GM21576 (cell line): Measurements from ENCODE around the gene COG5.

Source experiments
- ATAC-seq: cut with Tn5 transposase; IDR thresholded peaks from one replicate; pipeline ENCODE4 v1.9.1; 2021; ENCODE audit warnings: mild to moderate bottlenecking, moderate library complexity; ENCODE audit not compliant: unreplicated experiment

Gene COG5

DNA sequence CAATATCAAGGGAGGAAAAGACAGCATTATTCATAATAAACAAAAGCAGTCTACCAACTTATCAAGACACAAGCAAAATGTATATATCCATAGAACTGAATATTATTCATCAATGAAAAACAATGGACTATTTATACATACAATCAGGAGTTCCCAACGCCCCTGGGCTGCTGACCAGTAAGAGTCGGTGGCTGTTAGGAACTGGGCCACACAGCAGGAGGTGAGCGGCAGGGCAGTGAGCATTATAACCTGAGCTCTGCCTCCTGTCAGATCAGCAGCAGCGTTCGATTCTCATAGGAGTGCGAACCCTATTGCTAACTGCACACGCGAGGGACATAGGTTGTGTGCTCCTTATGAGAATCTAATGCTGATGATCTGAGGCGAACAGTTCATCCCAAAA is 165.6 kb downstream of the COG5 start:
- no peak for ATAC-seq

DNA sequence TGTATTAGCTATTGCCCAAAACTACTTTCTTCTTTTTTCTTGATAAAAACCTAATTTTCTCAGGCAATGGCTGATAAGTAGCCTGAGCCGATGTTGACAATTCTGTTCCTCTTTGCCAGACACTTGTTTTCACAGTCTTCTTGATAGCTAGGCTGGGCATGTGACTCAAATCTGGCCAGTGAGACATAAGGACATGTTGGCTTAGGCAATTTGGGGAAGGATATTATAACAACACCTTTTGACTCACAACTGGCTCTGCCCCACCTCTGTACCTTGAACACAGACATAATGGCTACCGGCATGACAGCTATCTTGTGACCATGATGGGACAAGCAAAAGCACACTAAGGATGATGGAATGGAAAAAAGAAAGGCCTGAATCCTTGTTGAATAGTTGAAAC is 166.7 kb downstream of the COG5 start:
- ATAC-seq: no peak

DNA sequence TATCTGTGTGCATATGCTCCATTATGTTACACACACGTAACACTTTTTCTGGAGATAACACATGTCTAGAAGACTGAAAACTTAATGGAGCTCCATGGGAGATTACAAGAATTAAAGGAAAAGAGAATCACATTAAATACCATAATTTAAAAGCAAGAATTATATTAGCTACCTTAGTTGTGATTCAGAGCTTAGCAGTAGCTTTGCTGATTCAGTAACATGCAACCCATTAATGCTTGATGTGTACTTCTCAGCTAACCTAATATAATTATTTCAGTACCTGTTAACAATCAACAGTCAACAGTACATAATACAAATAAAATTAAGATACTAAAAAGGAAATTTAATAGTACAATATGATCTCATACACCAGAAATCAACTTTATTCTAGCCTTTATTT is 167.6 kb downstream of the COG5 start:
- no peak for ATAC-seq

DNA sequence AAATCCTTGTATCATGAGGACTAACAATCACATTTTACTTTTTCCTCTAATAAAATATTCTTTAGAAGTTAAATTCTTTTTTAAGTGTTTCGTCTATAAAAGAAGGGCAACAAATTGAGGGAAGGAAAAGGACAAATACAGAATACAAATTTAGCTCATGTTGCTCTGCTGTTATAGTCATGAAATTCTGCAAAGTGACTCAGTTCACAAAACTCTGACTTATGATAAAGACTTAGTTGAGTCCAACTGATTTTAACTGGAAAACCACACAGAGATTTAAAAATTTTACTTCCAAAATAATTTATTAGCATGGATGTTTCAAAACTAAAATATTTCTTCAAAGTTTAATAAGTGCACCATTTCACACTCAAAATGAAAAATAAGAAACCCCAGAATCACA is 168.9 kb downstream of the COG5 start:
- ATAC-seq: no peak

DNA sequence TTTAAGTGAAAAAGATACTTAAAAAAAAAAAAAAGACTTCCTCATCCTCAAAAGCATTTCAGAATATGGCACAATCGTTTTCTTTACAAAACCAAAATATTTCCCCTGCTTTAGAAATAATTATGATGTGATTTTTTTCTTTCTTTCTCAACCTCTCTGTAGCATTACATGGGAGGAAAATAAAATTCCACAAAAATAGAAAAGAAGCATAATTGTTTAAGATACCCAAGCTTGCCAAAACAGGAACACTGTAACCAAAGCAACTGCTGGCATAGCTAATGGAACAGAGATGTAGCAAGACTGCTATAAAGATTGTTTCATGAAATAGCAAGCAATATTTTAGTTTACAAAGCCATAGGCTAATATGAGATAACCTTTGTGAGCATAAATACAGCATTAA is 169.4 kb downstream of the COG5 start:
- ATAC-seq: no peak

DNA sequence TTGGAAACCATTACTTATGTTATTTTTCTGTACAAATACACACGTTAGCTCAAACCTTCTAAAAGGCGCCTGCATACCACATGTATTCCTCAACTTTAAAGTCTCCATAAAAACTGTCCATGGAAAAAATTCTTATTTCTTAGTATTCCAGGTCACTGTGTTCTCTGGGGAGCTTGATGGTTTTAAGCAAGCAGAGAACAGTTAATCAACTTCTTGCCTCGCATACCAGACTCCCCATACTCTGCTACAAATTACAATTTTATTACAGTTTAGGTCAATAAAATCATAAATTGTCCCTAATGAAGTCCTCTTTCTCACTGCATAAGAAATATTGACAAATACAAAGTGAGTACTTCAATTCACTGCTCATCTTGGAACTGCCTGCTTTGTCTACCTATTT is 170.9 kb downstream of the COG5 start:
- ATAC-seq: no peak

DNA sequence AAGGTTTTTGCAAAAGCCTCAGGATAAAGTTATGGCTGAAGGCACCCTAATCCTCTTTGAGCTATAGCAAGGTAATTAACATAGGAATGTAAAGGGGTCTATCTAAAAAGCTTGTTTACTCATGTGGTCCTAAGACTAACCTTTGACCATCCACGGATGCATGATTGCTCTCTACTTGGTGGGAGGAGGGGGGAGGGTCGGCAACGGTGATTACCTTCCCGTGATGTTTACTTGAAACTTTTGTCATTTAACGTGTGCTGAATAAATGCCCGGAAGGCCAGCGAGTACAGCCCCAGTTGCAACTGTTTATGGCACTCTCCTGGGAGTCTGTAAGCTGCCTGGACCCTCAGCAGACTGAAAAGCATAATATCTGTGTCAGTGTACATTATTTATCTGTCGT is 172.8 kb downstream of the COG5 start:
- ATAC-seq: no peak

DNA sequence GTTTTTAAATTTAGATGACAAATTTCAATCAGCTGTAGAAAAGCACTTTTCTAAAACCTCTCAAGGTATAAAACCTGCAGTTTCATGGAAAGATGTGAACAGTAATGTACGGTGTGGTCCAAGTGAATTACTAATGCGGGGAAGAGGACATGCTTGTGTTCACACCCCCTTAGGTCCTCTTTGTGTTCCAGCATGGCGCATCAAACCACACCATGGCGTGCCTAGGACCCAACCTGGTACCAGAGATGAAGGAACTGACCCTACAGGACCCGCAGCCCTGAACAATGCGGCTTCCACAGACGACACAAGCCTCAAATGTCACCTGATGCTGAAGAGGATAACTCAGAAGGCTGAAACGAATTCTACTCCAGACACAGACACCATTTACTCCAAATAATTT is 175.1 kb downstream of the COG5 start:
- no peak for ATAC-seq

DNA sequence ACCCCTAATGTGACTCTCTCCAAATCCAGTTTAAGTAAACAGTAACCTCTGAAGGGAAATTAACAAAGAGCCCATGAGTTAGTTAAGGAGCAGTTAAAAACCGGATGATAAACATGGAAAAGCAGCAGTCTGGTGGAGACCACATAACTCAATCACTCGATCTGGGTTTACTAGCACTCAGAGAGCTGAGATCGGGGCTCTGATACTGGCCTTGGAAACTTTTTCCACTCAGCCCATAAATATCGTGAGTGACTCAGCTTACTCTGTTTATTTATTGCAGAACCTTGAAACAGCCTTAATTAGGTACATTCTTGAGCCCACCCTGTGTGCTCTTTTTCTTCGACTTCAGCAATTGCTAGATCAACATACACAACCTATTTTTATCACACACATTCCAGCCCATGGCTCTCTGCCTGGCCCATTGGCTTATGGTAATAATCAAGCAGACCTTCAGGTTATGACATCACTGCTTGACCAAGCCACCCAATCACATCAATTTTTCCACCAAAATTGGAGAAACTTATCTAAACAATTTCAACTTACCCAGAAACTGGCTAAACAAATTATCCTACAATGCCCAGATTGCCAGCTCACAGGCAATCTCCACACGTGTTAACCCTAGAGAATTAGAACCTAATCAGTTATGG is 176.0 kb downstream of the COG5 start:
- no peak for ATAC-seq

DNA sequence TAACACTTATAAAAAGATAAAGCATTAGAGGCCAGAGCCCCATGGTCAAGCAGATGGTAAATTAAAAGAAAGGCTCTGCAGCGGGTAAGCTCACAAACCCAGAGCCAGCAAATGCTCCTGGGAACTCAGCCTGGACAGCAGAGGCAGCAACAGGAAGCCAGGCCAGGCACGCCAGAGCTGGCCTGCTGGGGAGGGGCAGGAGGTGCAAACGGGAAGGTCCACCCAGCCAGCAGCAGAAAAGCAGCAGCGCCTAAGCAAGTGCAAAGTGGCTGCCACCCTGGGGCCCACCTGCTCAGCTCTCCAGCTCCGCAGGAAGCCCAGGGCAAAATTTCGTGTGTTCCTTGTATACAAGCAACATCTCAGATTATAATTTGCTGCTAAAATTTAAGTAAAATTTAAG is 176.6 kb downstream of the COG5 start:
- no peak for ATAC-seq

DNA sequence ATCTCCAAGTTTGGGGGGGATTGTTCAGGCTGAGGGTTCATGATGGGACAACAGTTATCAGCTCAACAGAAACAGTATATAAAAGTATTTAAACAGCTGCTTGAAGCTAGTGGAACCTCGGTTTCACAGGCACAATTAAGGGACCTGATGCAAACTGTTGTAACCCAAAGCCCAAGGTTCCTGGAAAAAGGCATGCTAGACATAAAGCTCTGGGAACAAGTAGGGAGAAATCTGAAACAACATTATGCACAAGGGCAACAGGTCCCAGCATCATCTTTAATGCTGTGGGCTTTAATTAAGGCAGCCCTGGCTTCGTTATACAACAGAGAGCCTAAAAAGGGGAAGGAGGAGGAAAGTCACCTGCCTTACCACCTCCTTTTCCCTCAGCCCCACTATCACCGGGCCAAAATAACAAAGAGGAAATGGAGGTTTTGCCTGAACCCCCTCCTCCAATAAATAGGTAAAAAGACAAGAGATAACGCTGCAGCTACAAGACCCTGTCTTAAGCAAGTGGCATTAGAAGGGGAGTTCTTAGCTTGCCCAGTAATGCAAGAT is 177.1 kb downstream of the COG5 start:
- no peak for ATAC-seq

DNA sequence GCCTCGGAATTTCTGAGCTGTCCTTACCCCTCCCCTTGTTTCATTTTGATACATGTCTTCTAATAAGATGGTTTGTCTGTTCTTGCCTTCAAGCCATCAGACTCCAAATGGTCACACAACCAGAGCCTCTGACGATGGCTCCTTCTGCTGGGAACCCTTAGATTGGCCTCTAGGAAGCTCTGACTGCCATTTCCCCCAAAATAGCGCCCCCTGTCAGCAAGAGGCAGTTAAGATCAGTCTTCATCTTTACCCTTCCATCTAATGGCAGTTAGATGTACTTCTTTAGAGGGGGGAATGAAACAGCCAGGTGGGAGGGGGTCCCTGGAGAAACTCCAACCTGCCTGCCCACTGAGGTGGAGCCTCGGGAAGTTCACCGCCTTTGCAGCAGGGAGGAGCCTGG is 179.7 kb downstream of the COG5 start:
- ATAC-seq: no peak

DNA sequence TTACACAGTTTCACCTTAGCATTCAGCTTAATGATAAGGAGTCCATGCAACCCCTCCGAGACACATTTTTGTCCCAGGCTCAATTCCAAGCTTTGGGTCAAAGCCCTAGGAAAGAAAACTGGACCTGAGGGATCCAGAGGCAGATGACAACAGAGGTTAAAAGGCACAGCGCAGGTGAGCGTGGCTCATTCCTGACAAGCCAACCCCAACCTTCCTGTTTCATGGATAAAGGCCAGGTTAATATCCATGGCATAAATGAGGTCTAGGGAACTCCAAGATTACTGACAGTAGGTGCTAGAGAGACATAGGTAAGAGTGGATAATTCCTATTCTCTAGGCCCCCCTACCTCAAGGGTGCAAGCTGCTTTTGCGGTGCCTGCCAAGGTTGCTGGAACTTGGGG is 180.5 kb downstream of the COG5 start:
- no peak for ATAC-seq

DNA sequence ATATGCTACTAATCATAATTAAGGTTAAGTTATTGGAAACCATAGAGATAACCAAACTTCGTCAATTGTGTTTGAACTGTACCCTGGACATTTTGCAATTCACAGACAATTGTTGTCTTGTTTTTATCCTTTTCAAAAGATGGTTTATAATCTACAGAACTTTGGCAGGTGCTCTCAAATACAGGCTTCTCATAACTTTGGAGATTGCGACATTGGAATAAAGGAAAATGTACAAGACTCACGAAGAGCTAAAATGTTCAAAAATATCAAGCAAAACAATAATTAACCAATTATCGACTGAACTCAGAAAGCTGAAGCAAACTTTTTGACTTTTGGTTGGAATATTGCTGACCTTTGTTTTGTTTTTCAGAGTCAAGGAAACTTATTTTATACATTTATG is 182.3 kb downstream of the COG5 start:
- ATAC-seq: no peak

DNA sequence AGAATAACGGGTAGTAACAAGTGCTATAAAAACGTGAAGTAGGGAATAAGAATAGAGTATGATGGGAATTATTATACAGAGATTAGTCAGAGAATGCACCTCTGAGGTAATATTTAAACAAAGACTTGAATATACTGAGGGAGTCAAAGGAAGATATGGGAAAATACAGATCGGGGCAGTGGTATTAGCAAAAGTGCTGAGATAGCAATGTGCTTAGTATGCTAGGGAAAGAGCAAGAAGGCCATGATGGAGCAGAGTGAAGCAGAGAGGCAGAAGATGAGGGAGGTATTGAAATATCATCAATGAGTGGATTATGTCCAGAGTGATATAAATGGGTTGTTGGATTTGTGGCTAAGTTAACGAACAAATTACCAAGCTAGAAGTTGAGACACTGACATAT is 190.4 kb downstream of the COG5 start:
- ATAC-seq: no peak

DNA sequence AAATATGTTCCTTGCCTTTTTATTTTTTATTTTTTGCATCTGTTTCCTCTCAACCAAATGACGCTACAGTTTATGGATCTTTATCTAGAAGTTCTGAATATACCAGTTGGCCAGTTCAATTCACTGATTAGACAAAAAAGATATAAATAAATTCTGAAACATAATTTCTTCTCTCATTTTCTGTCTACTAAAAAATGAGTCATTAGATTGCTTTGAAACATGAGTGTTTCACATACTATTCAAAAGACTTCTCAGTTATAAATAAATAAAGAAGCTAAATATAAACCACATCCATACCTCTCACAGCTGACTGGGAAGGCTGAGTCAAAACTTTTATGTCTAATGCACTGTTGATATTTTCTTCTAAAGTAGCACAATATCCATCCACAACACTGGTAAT is 191.4 kb downstream of the COG5 start:
- no peak for ATAC-seq

DNA sequence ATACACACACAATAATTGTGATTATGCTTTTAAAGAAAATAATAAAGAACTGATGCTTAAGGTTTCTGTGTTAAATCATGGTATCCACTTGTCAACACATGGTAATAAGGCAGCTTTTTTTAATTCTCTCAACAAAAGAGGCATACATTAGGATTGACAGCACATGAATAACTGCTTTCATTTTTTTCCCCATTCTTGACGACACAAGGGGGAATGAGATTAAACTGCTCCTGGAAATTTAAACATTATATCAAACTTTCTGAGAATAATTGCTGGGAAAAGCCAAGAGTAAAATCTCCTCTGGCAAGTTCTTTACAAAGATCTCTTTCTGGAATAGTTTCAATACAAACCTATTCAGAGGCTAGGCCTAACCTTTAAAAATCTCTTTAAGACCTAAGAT is 192.9 kb downstream of the COG5 start:
- ATAC-seq: no peak

DNA sequence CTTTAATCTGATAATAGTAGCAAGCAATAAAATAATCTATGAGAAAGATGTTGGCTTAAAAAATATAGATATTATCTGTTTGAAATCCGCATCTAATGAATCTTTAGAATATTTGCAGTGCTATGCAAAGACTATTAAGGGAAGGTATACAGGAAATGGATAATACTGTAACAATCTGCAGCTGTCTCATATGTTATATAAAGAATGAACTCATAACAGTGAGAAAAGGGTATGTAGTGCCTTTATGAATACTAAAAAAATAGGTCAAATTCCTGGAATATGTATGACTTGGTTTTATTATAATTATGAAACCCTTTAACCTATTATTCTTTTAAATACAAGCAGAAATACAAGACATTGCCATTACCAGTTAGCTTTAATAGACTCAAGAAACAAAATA is 198.9 kb downstream of the COG5 start:
- ATAC-seq: no peak

DNA sequence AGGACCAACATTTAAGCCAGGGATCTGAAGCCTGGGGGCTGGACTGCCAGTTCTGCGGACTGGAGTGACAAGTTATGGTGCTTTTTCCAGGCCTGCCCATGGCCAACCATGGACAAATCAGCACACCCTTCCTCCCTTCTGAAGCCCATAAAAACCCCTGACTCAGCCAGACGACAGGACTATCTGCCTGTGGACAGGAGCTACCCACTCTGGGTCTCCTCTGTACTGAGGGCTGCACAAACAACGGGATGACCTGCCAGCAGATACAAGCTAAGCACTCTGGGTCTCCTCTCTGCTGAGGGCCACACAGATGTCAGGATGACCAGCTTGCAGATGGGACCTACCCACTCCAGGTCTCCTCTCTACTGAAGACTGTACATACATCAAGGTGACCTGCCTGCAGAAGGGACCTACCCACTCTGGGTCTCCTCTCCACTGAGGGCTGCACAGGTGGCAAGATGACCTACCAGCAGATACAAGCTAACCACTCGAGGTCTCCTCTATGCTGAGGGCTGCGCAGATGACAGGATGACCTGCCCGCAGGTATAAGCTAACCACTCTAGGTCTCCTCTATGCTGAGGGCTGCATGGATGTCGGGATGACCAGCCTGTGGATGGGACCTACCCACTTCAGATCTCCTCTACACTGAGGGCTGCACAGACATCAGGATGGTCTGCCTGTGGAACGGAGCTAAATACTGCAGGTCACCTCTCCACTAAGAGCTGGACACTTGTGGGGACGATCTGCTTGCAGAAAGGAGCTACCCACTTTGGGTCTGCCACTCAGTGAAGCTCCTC is 204.0 kb downstream of the COG5 start:
- no peak for ATAC-seq

DNA sequence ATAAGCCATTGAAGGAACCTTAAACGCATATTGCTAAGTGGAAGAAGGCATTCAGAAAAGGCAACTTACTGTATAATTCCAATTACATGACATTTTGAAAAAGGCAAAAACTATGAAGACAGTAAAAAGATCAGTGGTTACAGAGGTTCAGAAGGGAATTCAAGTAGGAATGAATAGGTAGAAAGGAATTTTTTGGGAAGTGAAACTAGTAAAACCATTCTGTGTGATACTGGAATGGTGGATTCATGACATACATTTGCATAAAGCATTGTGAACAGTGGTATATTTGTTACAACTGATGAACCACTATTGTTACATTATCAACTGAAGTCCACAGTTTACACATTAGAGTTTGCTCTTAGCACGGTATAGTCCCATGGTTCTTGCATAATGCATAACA is 208.1 kb downstream of the COG5 start:
- no peak for ATAC-seq

DNA sequence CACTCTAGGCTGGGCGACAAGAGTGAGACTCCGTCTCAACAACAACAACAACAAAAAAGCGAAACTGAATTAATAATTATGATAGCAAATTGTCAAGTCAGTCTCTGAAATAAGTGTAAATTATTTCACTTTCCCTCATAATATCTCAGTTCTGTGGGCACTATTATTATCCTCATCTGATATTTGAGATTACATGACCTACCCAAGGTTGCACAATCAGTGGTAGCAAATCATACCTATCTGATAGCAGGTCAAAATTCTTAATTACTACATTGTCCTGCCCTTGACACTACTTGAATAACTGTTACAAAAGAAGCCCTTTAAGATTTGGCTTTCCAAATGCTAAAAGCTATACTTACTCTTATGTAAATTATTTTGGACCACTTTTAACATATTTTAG is 209.1 kb downstream of the COG5 start:
- no peak for ATAC-seq

DNA sequence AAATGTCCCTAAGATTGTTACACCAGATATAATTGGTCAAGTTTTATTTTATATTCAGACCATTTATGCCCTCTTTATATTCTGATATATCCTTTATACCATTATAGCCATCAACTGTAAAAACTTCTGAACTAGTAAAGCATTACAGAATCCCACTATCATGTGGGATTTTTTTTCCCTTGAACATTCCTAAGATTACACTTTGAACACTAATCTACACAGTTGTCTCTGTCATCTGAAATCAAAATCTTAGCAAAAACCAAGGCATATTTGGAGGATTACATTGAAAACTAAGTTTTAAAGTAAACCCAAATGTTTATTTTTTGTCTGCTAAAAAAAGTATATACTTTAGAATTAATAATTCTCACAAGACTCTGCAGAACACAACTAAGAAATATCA is 210.0 kb downstream of the COG5 start:
- ATAC-seq: no peak

DNA sequence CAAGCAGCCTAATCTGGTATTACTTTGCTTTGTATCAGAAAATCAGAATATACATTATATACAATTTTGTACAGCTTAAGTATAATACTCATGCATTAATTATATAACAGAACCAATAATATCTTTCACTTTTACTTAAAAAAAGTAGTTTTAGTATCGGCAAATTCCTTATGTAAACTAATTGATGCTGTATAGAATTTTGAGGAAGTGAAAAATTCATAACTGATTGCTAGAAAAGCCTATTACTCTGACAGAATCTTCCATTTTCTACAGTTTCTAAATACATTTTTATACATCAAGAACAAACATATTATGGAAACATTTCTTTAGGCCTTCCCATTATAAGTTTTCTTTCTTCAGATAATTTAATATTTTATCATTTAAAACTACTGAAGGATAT is 217.8 kb downstream of the COG5 start:
- ATAC-seq: no peak
